B cell (primary cell): ENCODE data around the gene COMT. TPM values are rescaled to one million over a fixed set of nuclear protein-coding genes. Genes with fewer than 3 reads are reported as not detected.

Source experiments
- ATAC-seq: fragments of 200-7000 bp; cut with Tn5 transposase; one replicate; pipeline ENCODE4 v1.10.0; 2021; ENCODE audit warnings: low read depth, mild to moderate bottlenecking, moderate number of reproducible peaks, moderate library complexity
- CTCF ChIA-PET: fragments of 350-600 bp; sonication (Branson Sonifier 250); formaldehyde crosslinking; loops from one replicate; lab custom pipeline; 2021; ENCODE audit warnings: antibody characterized with exemption, inconsistent platforms; lab: Charles Lee
- POLR2A ChIA-PET: fragments of 350-600 bp; sonication (Branson Sonifier 250); formaldehyde crosslinking; loops from one replicate; lab custom pipeline; 2021; ENCODE audit warnings: antibody characterized with exemption; lab: Charles Lee
- DNase-seq: peaks from one replicate; pipeline ENCODE4 v3.0.0; 2013
- H2AFZ ChIP-seq: 2 replicates; pipeline ENCODE4 v1.6.1; 2012; ENCODE audit warnings: mild to moderate bottlenecking, low read depth, low read length; ENCODE audit not compliant: insufficient read depth, poor library complexity, severe bottlenecking
- H3K27ac ChIP-seq, 2 donors: 1 replicate in 1 of 2; 2 replicates in 1 of 2; pipeline ENCODE4 v1.5.1; 2012 to 2013; ENCODE audit warnings: low read length in 2 of 2, mild to moderate bottlenecking in 2 of 2, moderate library complexity in 1 of 2
- H3K27me3 ChIP-seq, 4 experiments: fragments of 200-600 bp in 1 of 4; sonication (generic) in 1 of 4; replicated peaks in 1 of 4; 1 replicate in 2 of 4; 2 replicates in 2 of 4; pipeline versions ENCODE4 v1.6.1 to v1.7.0; 2013 to 2016; ENCODE audit warnings: low read length in 3 of 4, mild to moderate bottlenecking in 2 of 4, mixed read lengths in 1 of 4, moderate library complexity in 1 of 4; ENCODE audit not compliant: insufficient read depth in 4 of 4, control insufficient read depth in 3 of 4; ENCODE audit errors: control extremely low read depth in 1 of 4
- H3K36me3 ChIP-seq, 2 experiments: replicated peaks in 1 of 2; 1 replicate in 1 of 2; 2 replicates in 1 of 2; pipeline versions ENCODE4 v1.6.1 to v1.7.1; 2013; ENCODE audit warnings: low read length in 1 of 2; ENCODE audit not compliant: insufficient read depth in 2 of 2, control insufficient read depth in 1 of 2; ENCODE audit errors: control extremely low read depth in 1 of 2, extremely low read depth in 1 of 2
- H3K4me1 ChIP-seq, 2 donors: fragments of 200-600 bp in 1 of 2; sonication (generic) in 1 of 2; 1 replicate in 1 of 2; 2 replicates in 1 of 2; pipeline versions ENCODE4 v1.5.1 to v1.6.1; 2013 to 2017; ENCODE audit warnings: low read length in 2 of 2; ENCODE audit not compliant: control insufficient read depth in 2 of 2, insufficient read depth in 2 of 2
- H3K4me2 ChIP-seq: replicated peaks from 2 replicates; pipeline ENCODE3; 2012; ENCODE audit warnings: mild to moderate bottlenecking, low read depth, low read length; ENCODE audit not compliant: poor library complexity, severe bottlenecking
- H3K4me3 ChIP-seq, 5 experiments: fragments of 200-600 bp in 1 of 5; sonication (generic) in 1 of 5; 1 replicate in 3 of 5; 2 replicates in 2 of 5; pipeline versions ENCODE4 v1.5.1 to v1.7.0; 2011 to 2016; ENCODE audit warnings: low read length in 4 of 5, mild to moderate bottlenecking in 4 of 5, low read depth in 2 of 5, control low read depth in 1 of 5, moderate library complexity in 1 of 5; ENCODE audit not compliant: insufficient read depth in 1 of 5; ENCODE audit errors: control extremely low read depth in 1 of 5, extremely low read depth in 1 of 5
- H3K79me2 ChIP-seq: fragments of 200-600 bp; sonication (generic); one replicate; pipeline ENCODE4 v1.6.0; 2016; ENCODE audit warnings: low read length; ENCODE audit not compliant: control insufficient read depth, insufficient read depth
- H3K9ac ChIP-seq: fragments of 200-600 bp; sonication (generic); 2 replicates; pipeline ENCODE4 v1.6.1; 2017; ENCODE audit warnings: mild to moderate bottlenecking, low read length, moderate library complexity
- H3K9me3 ChIP-seq, 3 donors: one replicate each; pipeline versions ENCODE4 v1.6.1 to v1.7.1; 2013; ENCODE audit warnings: low read length in 2 of 3; ENCODE audit not compliant: control insufficient read depth in 2 of 3, insufficient read depth in 1 of 3; ENCODE audit errors: control extremely low read depth in 1 of 3
- H4K20me1 ChIP-seq: 2 replicates; pipeline ENCODE4 v1.6.0; 2012; ENCODE audit warnings: mild to moderate bottlenecking, low read length; ENCODE audit not compliant: insufficient read depth, control insufficient read depth, poor library complexity, severe bottlenecking
- H3K27ac Mint-ChIP-seq: one replicate; pipeline ENCODE4 v1.8.0; 2021; ENCODE audit warnings: mixed read lengths
- H3K27me3 Mint-ChIP-seq: one replicate; pipeline ENCODE4 v1.8.0; 2021; ENCODE audit warnings: mixed read lengths
- H3K4me1 Mint-ChIP-seq: one replicate; pipeline ENCODE4 v1.8.0; 2021; ENCODE audit warnings: mixed read lengths
- H3K4me3 Mint-ChIP-seq: one replicate; pipeline ENCODE4 v1.8.0; 2021; ENCODE audit warnings: mixed read lengths
- H3K9me3 Mint-ChIP-seq: one replicate; pipeline ENCODE4 v1.8.0; 2022; ENCODE audit warnings: mixed read lengths; ENCODE audit not compliant: insufficient read depth
- EZH2 ChIP-seq: IDR thresholded peaks from 2 replicates; pipeline ENCODE4 v1.6.1; 2012; ENCODE audit warnings: borderline replicate concordance, low read depth, mild to moderate bottlenecking, moderate library complexity, low read length; ENCODE audit not compliant: insufficient read depth, poor library complexity, severe bottlenecking
- WGBS: methylation state at CpG from one replicate; pipeline ENCODE4 v1.1.5; 2013; ENCODE audit warnings: missing lambda C conversion rate; ENCODE audit not compliant: insufficient coverage; 5-methylcytosine and 5-hydroxymethylcytosine counted together
- intact Hi-C: fragments of 100-400 bp; cut with micrococcal nuclease; formaldehyde crosslinking; loops from one replicate; pipeline ENCODE4 v1.10.0; 2022
- polyA plus RNA-seq: library from polyadenylated mRNA; depleted of rRNA; stranded (reverse); fragments of >200 nt; gene quantifications from 2 replicates; pipeline ENCODE4 v1.2.3, GENCODE V29; 2012
- total RNA-seq, 2 donors: library from RNA; stranded (reverse); fragments of 120-200 nt in 1 of 2; gene quantifications; 1 replicate in 1 of 2; 2 replicates in 1 of 2; pipeline versions ENCODE4 v1.2.3 to v1.2.4, GENCODE V29; 2013 to 2022
- TF ChIP-seq, protein P1 (sequence below): fragments of 200-600 bp; IDR thresholded peaks from one replicate; pipeline ENCODE4 v1.8.0; 2022; ENCODE audit warnings: antibody characterized with exemption, mild to moderate bottlenecking

Gene COMT
- total and polyA plus RNA-seq, 2 donors (not counting 1 experiment from before 2014, with no cell fraction given): 32.6 to 58.3 TPM

GRCh38 chr22:19997561-19998231 is 56.1 kb downstream of the COMT start:
- DNase-seq (no peak), ATAC-seq (no peak)
- Histone ChIP-seq H2AFZ (no peak overlapping the region), H3K4me1 (no peaks in the 10 kb centered on the region), H4K20me1 (no peaks in the 10 kb centered on the region), H3K27ac (no peak overlapping the region), H3K4me2 (no peak overlapping the region), H3K9me3 (peaks cover 0 to 7% (median 0%) of the 10 kb centered on the region in 3 donors), H3K4me3 (no peak overlapping the region), H3K79me2 (no peaks in the 10 kb centered on the region), H3K9ac (no peak overlapping the region), H3K27me3 (no peaks in the 10 kb centered on the region), H3K36me3 (no peaks in the 10 kb centered on the region)
- Mint-ChIP-seq H3K4me1 (no peaks in the 10 kb centered on the region), H3K4me3 (no peak overlapping the region), H3K27ac (no peak overlapping the region), H3K27me3 (no peaks in the 10 kb centered on the region), H3K9me3 (no peaks in the 10 kb centered on the region)
- WGBS: 93% methylated on average over 16 of the region's 19 CpGs
- CTCF ChIA-PET: no interaction called here
- intact Hi-C loops: no loop called here
- POLR2A ChIA-PET: no interaction called here
- no peak for TF ChIP-seq EZH2
- TF ChIP-seq, protein P1, sequence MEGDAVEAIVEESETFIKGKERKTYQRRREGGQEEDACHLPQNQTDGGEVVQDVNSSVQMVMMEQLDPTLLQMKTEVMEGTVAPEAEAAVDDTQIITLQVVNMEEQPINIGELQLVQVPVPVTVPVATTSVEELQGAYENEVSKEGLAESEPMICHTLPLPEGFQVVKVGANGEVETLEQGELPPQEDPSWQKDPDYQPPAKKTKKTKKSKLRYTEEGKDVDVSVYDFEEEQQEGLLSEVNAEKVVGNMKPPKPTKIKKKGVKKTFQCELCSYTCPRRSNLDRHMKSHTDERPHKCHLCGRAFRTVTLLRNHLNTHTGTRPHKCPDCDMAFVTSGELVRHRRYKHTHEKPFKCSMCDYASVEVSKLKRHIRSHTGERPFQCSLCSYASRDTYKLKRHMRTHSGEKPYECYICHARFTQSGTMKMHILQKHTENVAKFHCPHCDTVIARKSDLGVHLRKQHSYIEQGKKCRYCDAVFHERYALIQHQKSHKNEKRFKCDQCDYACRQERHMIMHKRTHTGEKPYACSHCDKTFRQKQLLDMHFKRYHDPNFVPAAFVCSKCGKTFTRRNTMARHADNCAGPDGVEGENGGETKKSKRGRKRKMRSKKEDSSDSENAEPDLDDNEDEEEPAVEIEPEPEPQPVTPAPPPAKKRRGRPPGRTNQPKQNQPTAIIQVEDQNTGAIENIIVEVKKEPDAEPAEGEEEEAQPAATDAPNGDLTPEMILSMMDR: no peak

- 64% methylated on average over 14 of the region's 16 CpGs for whole genome bisulfite sequencing
These were observed 56.8 kb downstream of the COMT start for GRCh38 chr22:19998232-19998951.

More at GRCh38 chr22:19998232-19998951, 56.8 kb downstream of the COMT start:
- Histone ChIP-seq H3K36me3 (no peaks in the 10 kb centered on the region), H3K4me2 (no peak overlapping the region), H3K27me3 (no peaks in the 10 kb centered on the region), H4K20me1 (no peaks in the 10 kb centered on the region), H3K79me2 (no peaks in the 10 kb centered on the region), H3K9me3 (peaks cover 0 to 9% (median 3%) of the 10 kb centered on the region in 3 donors), H2AFZ (no peak overlapping the region), H3K4me3 (no peak overlapping the region), H3K4me1 (no peaks in the 10 kb centered on the region), H3K27ac (no peak overlapping the region), H3K9ac (no peak overlapping the region)
- ATAC-seq: no peak
- no peak for DNase-seq
- ChIA-PET CTCF (no interaction called here), POLR2A (no interaction called here)
- intact Hi-C loops: no loop called here
- no peak for TF ChIP-seq EZH2
- TF ChIP-seq, protein P1: no peak
- Mint-ChIP-seq H3K4me3 (no peak overlapping the region), H3K27ac (no peak overlapping the region), H3K4me1 (no peaks in the 10 kb centered on the region), H3K9me3 (peaks cover under 1% of the 10 kb centered on the region), H3K27me3 (no peaks in the 10 kb centered on the region)
